Karpas-422 (cell line): ENCODE results near the gene CNTNAP2. TPM values are rescaled to one million over a fixed set of nuclear protein-coding genes. Genes with fewer than 3 reads are reported as not detected.

Source experiments
- DNase-seq: peaks from one replicate; pipeline ENCODE4 v3.0.0-alpha.2; 2015
- H2AFZ ChIP-seq: fragments of 200-600 bp; sonication (generic); 2 replicates; pipeline ENCODE4 v1.6.1; 2014; ENCODE audit warnings: antibody characterized with exemption, low read length, mixed read lengths
- H3K27ac ChIP-seq: fragments of 200-600 bp; sonication (generic); 2 replicates; pipeline ENCODE4 v1.5.1; 2014; ENCODE audit warnings: mild to moderate bottlenecking, low read length, moderate library complexity
- H3K27me3 ChIP-seq: fragments of 200-600 bp; sonication (generic); 2 replicates; pipeline ENCODE4 v1.6.1; 2014; ENCODE audit warnings: low read length, mixed read lengths
- H3K36me3 ChIP-seq: fragments of 200-600 bp; sonication (generic); 2 replicates; pipeline ENCODE4 v1.6.1; 2014; ENCODE audit warnings: low read length, mixed read lengths; ENCODE audit not compliant: insufficient read depth
- H3K4me1 ChIP-seq: fragments of 200-600 bp; sonication (generic); 2 replicates; pipeline ENCODE4 v1.6.1; 2014; ENCODE audit warnings: mild to moderate bottlenecking, low read length, mixed read lengths
- H3K4me2 ChIP-seq: fragments of 200-600 bp; sonication (generic); 2 replicates; pipeline ENCODE4 v1.6.1; 2014; ENCODE audit warnings: low read length, low read depth, mild to moderate bottlenecking; ENCODE audit not compliant: poor library complexity, severe bottlenecking
- H3K4me3 ChIP-seq: fragments of 200-600 bp; sonication (generic); 2 replicates; pipeline ENCODE4 v1.5.1; 2014; ENCODE audit warnings: mild to moderate bottlenecking, antibody characterized with exemption, low read length, mixed read lengths
- H3K79me2 ChIP-seq: fragments of 200-600 bp; sonication (generic); 2 replicates; pipeline ENCODE4 v1.6.1; 2014; ENCODE audit warnings: mild to moderate bottlenecking, low read length, mixed read lengths
- H3K9ac ChIP-seq: fragments of 200-600 bp; sonication (generic); 2 replicates; pipeline ENCODE4 v1.6.0; 2014; ENCODE audit warnings: low read length
- H3K9me2 ChIP-seq: fragments of 200-600 bp; sonication (generic), shearing (Covaris generic); replicated peaks from 2 replicates; pipeline ENCODE4 v1.6.0; 2014; ENCODE audit warnings: mild to moderate bottlenecking, low read length, moderate library complexity; ENCODE audit not compliant: insufficient read depth
- H3K9me3 ChIP-seq: fragments of 300-700, 200-600 bp; sonication (generic); 2 replicates; pipeline ENCODE4 v1.6.1; 2014; ENCODE audit warnings: low read length, mixed read lengths
- H4K20me1 ChIP-seq: fragments of 200-600 bp; sonication (generic); 2 replicates; pipeline ENCODE4 v1.6.1; 2014; ENCODE audit warnings: mild to moderate bottlenecking, antibody characterized with exemption, low read length, low read depth; ENCODE audit not compliant: insufficient read depth
- total RNA-seq: library from RNA; depleted of rRNA; stranded (reverse); fragments of >200 nt; shearing (Covaris generic); gene quantifications from 2 replicates; pipeline ENCODE4 v1.2.3, GENCODE V29; 2014; ENCODE audit warnings: low replicate concordance

Gene CNTNAP2
- total RNA-seq, 1 experiment from 2014 or later: not detected

GRCh38 chr7:146321301-146321700, 204.7 kb downstream of the CNTNAP2 start:
- H4K20me1 ChIP-seq: no peaks in the 10 kb centered on the region
- no peak for DNase-seq
- no peak overlapping the region for H3K27ac ChIP-seq
- no peak overlapping the region for H3K9ac ChIP-seq
- H3K4me3 ChIP-seq: no peak overlapping the region
- no peaks in the 10 kb centered on the region for H3K36me3 ChIP-seq
- H2AFZ ChIP-seq: no peak overlapping the region
- no peaks in the 10 kb centered on the region for H3K9me2 ChIP-seq
- peaks cover 22% of the 10 kb centered on the region for H3K9me3 ChIP-seq
- H3K27me3 ChIP-seq: no peaks in the 10 kb centered on the region
- no peaks in the 10 kb centered on the region for H3K79me2 ChIP-seq
- no peak overlapping the region for H3K4me2 ChIP-seq
- H3K4me1 ChIP-seq: no peaks in the 10 kb centered on the region

- peaks cover 4% of the 10 kb centered on the region; the same call in 1 of the 2 replicates for H3K9me3 ChIP-seq
- no peak for DNase-seq
- no peaks in the 10 kb centered on the region for H4K20me1 ChIP-seq
These were observed 214.8 kb downstream of the CNTNAP2 start for GRCh38 chr7:146331369-146331768.

DNA sequence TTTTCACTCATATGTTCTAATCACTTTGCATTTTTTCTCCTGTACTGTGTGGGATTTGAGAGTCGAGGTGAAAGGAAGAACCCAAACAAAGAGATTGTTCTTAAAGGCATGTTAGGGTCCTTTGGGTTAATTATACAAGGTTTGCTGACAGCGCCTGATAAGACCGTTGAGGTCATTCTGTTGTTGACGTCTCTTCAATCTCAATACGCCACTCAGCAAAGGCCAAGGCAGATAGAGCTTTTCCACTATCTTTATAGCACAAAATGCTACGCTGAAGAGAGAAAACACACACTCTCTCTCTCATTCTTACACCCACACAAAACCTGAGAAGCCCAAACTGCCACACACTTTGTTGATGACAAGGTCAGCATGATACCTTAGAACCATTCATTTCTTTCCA, 228.7 kb downstream of the CNTNAP2 start:
- Histone ChIP-seq H2AFZ (no peak overlapping the region), H3K27me3 (no peaks in the 10 kb centered on the region), H3K79me2 (no peaks in the 10 kb centered on the region), H3K27ac (no peak overlapping the region), H3K9me3 (no peaks in the 10 kb centered on the region; the same call in 1 of the 2 replicates), H3K36me3 (no peaks in the 10 kb centered on the region), H4K20me1 (no peaks in the 10 kb centered on the region), H3K4me2 (no peak overlapping the region), H3K9ac (no peak overlapping the region), H3K4me1 (no peaks in the 10 kb centered on the region), H3K4me3 (no peak overlapping the region), H3K9me2 (no peaks in the 10 kb centered on the region)
- no peak for DNase-seq

More at GRCh38 chr7:146331369-146331768, 214.8 kb downstream of the CNTNAP2 start:
- Histone ChIP-seq H3K27ac (no peak overlapping the region), H3K9ac (no peak overlapping the region), H3K36me3 (no peaks in the 10 kb centered on the region), H2AFZ (no peak overlapping the region), H3K4me1 (no peaks in the 10 kb centered on the region), H3K9me2 (no peaks in the 10 kb centered on the region), H3K4me2 (no peak overlapping the region), H3K4me3 (no peak overlapping the region), H3K27me3 (no peaks in the 10 kb centered on the region), H3K79me2 (no peaks in the 10 kb centered on the region)

- Histone ChIP-seq H3K36me3 (no peaks in the 10 kb centered on the region), H3K27me3 (no peaks in the 10 kb centered on the region), H3K9me3 (no peaks in the 10 kb centered on the region; the same call in 1 of the 2 replicates), H4K20me1 (no peaks in the 10 kb centered on the region), H3K9me2 (no peaks in the 10 kb centered on the region), H3K9ac (no peak overlapping the region), H3K4me1 (no peaks in the 10 kb centered on the region), H3K4me3 (no peak overlapping the region), H3K4me2 (no peak overlapping the region), H3K27ac (no peak overlapping the region), H2AFZ (no peak overlapping the region; the same call in 1 of the 2 replicates), H3K79me2 (no peaks in the 10 kb centered on the region)
- DNase-seq: no peak
These were observed 229.5 kb downstream of the CNTNAP2 start for GRCh38 chr7:146346096-146346495.

DNA sequence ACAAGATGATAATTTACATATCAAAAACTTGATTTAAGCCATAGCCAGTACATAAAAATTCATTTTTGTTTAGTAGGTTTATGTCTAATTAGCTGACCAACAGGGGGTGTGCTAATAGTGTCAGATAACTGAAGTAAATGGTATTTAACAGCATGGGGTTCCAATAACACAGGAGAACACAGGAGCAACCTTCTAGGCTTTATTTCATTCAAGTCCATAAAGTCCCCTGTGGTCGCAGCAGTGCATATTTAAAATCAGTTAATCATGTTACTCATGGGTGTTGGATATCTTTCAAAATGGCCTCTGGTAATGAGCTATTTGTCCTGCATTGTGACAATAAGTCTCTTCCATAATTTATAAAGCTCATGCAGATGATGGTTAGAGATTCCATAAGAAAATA, 238.6 kb downstream of the CNTNAP2 start:
- H3K4me3 ChIP-seq: no peak overlapping the region
- no peaks in the 10 kb centered on the region for H3K4me1 ChIP-seq
- no peaks in the 10 kb centered on the region for H3K9me2 ChIP-seq
- no peaks in the 10 kb centered on the region for H3K79me2 ChIP-seq
- H3K27me3 ChIP-seq: no peaks in the 10 kb centered on the region
- H3K27ac ChIP-seq: no peak overlapping the region
- no peak overlapping the region for H3K9ac ChIP-seq
- H2AFZ ChIP-seq: no peak overlapping the region
- peaks cover 9% of the 10 kb centered on the region for H3K9me3 ChIP-seq
- no peak for DNase-seq
- H3K4me2 ChIP-seq: no peak overlapping the region
- H4K20me1 ChIP-seq: no peaks in the 10 kb centered on the region
- H3K36me3 ChIP-seq: no peaks in the 10 kb centered on the region

- H3K4me2 ChIP-seq: no peak overlapping the region
- peaks cover 8% of the 10 kb centered on the region for H3K9me3 ChIP-seq
- H3K36me3 ChIP-seq: no peaks in the 10 kb centered on the region
- no peak for DNase-seq
- no peaks in the 10 kb centered on the region for H3K4me1 ChIP-seq
- no peak overlapping the region for H2AFZ ChIP-seq
- no peaks in the 10 kb centered on the region for H4K20me1 ChIP-seq
- H3K9me2 ChIP-seq: no peaks in the 10 kb centered on the region
- H3K79me2 ChIP-seq: no peaks in the 10 kb centered on the region
- H3K27me3 ChIP-seq: no peaks in the 10 kb centered on the region
- no peak overlapping the region for H3K4me3 ChIP-seq
- no peak overlapping the region for H3K27ac ChIP-seq
- no peak overlapping the region for H3K9ac ChIP-seq
These were observed 242.6 kb downstream of the CNTNAP2 start for GRCh38 chr7:146359176-146359575.

GRCh38 chr7:146366938-146367337, 250.3 kb downstream of the CNTNAP2 start:
- no peaks in the 10 kb centered on the region for H3K4me1 ChIP-seq
- no peak overlapping the region for H3K4me2 ChIP-seq
- no peak overlapping the region for H3K27ac ChIP-seq
- H3K9me2 ChIP-seq: no peaks in the 10 kb centered on the region
- H3K9ac ChIP-seq: no peak overlapping the region
- no peak overlapping the region for H3K4me3 ChIP-seq
- no peaks in the 10 kb centered on the region for H4K20me1 ChIP-seq
- H2AFZ ChIP-seq: no peak overlapping the region
- no peaks in the 10 kb centered on the region for H3K27me3 ChIP-seq
- no peaks in the 10 kb centered on the region for H3K36me3 ChIP-seq
- no peak for DNase-seq
- H3K9me3 ChIP-seq: peaks cover 13% of the 10 kb centered on the region; the same call in 1 of the 2 replicates
- no peaks in the 10 kb centered on the region for H3K79me2 ChIP-seq

- Histone ChIP-seq H3K4me2 (no peak overlapping the region), H3K4me1 (no peaks in the 10 kb centered on the region), H3K27me3 (no peaks in the 10 kb centered on the region), H3K9me3 (peaks cover 24% of the 10 kb centered on the region), H3K9me2 (no peaks in the 10 kb centered on the region), H4K20me1 (no peaks in the 10 kb centered on the region), H3K4me3 (no peak overlapping the region), H3K36me3 (no peaks in the 10 kb centered on the region), H3K27ac (no peak overlapping the region), H3K9ac (no peak overlapping the region), H3K79me2 (no peaks in the 10 kb centered on the region), H2AFZ (no peak overlapping the region)
- no peak for DNase-seq
These were observed 253.6 kb downstream of the CNTNAP2 start for GRCh38 chr7:146370171-146370570.

DNA sequence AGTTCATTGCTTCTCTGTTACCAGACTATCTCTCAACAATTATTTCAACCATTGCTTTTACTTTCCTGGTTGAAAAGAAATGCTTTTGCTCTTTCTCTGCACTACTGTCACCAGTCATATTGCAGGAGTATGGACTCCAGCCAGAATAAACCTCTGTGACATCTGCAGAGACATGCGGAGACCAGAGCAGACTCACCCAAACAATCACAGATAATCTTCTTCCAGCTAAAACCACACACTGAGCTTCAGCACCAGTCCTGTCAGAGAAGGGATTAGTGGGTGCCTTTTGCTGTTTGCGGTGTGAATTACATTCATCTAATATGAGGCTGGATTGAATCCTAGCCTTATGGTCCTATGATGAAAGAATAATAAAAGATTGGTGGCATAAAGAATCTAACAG, 258.6 kb downstream of the CNTNAP2 start:
- H3K4me2 ChIP-seq: no peak overlapping the region
- no peaks in the 10 kb centered on the region for H3K79me2 ChIP-seq
- no peak overlapping the region for H3K27ac ChIP-seq
- H2AFZ ChIP-seq: no peak overlapping the region
- H3K4me3 ChIP-seq: no peak overlapping the region
- H4K20me1 ChIP-seq: no peaks in the 10 kb centered on the region
- H3K27me3 ChIP-seq: no peaks in the 10 kb centered on the region
- no peak overlapping the region for H3K9ac ChIP-seq
- H3K36me3 ChIP-seq: no peaks in the 10 kb centered on the region
- peaks cover 22% of the 10 kb centered on the region for H3K9me3 ChIP-seq
- H3K4me1 ChIP-seq: no peaks in the 10 kb centered on the region
- DNase-seq: no peak
- H3K9me2 ChIP-seq: no peaks in the 10 kb centered on the region
